T47D (cell line): ENCODE data around the gene PPP1R13L.

ENCODE experiments used
- DNase-seq, 2 experiments: peaks; one replicate each; pipeline versions ENCODE4 v3.0.0 to v3.0.0-alpha.2; 2011 to 2012; ENCODE audit warnings: low read depth in 1 of 2, low spot score in 1 of 2
- JUND ChIP-seq: IDR thresholded peaks from 2 replicates; pipeline ENCODE4 v1.6.1; 2012; ENCODE audit warnings: low read depth
- in situ Hi-C: cut with HindIII; loops from 2 replicates; pipeline ENCODE4 v1.10.0; 2016; ENCODE audit warnings: low sequenced_read_pairs, low pct_unique_long_range_greater_than_20kb

Gene PPP1R13L

DNA sequence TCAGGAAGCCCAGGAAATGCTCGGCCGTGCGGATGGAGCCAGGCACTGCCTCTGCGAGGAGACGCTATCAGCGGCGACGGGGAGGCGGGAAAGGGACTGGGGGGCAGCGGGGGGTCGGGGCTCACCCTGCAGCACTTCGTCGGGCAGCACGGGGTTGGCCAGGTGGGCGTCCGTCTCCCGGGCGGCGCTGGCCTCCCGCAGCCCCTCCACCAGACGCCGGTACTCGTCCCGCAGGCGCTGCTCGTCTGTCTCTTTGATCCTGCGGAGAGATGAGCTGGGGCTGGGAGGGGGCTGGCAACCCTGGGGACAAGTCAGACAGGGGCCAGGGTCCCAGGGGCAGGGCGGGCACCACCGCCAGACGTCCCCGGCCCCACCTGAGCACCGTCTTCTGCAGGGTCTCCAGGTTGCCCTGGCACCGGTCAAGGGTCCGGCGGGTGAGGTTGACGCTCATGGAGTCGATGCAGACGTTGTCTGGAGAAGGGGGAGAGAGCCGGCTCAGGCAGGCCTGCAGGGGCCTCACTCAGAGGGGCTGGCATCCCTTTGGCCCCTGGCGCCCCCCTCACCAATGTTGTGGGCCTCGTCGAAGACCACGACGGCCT lies 40.9 kb downstream of the PPP1R13L start:
- in situ Hi-C loops = no loop called here
- TF ChIP-seq JUND = no peak

DNA sequence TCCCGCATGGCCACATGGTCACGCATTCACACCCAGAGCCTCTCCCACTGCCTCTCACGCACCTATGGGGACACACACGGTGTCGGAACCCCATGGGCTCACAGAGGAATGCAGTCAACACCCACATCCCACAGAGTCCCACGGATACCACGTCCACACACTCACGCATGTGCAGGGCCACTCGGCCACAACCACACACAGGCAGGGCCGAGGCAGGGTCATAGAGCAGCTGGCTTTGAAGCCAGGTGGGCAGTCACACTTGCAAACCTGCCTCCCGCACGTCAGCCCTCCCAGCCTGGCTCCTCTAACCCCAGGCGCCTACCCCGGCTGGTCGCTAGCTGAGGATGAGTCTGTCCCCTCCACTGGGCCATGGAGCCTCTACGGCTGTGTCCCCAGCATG lies 42.6 kb downstream of the PPP1R13L start:
- no peak for TF ChIP-seq JUND
- in situ Hi-C loops = no loop called here
- DNase-seq = no peak

More for the DNA sequence above, 40.9 kb downstream of the PPP1R13L start:
- DNase-seq = no peak

DNA sequence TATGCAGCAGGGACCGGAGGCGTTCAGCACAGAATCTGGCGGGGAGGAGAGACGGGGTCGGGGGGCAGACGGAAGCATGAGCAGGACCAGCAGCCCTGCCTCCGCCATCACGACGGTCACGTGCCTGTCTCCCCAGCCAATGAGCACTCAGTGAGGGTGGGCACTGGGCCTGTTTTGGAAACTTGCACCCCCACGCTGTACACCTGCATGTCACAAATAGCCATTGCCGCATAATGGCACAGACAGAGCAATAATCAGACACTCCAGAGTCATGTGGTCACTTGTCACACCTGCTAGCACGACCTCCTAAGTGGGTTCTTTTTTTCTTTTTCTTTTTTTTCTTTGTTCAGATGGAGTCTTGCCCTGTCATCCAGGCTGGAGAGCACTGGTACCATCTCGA lies 43.3 kb downstream of the PPP1R13L start:
- no peak for DNase-seq

DNA sequence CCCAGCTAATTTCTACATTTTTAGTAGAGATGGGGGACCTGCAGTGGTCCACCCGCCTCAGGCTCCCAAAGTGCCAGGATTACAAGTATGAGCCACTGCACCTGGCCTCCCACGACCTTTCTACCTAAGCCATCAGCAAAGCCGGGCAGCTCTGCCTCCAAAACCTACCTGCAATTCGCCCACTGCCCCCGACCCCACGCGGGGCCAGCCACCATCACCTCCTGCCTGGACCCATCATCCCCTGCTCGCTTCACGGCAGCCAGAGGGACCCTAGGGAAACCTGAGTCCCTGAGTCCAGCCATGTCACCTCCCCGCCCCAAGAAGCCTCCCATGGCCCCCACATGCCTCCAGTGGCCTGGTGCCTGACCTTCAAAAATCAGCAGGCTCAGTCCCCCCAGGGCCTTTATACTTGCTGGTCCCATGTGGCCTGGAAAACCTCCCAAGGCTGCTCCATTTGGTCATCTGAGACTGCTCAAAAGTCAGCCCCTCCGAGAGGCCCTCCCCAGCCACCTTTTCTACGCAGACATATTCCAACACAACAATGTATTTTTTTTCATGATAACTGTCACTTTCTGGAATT lies 46.6 kb downstream of the PPP1R13L start:
- no peak for TF ChIP-seq JUND
- no peak for DNase-seq
- in situ Hi-C loops = no loop called here

More for the DNA sequence above, 43.3 kb downstream of the PPP1R13L start:
- TF ChIP-seq JUND = no peak
- in situ Hi-C loops = no loop called here

DNA sequence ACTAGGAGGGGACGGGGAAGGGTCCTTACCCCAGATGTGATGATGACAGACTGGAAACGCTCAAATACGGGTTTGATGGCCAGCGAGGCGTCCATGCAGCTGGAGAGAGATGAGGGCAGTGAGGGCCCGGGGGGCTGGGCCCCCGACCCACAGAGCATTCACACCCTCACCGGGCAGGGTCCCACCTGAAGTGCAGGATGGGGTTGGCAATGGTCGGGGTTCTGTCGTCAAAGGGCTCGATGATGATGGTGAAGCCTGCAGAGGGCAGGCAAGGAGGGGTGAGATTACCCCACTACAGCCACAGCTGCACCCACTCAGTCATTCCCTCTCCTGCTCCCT lies 47.5 kb downstream of the PPP1R13L start:
- TF ChIP-seq JUND = no peak
- in situ Hi-C loops = no loop called here
- no peak for DNase-seq

DNA sequence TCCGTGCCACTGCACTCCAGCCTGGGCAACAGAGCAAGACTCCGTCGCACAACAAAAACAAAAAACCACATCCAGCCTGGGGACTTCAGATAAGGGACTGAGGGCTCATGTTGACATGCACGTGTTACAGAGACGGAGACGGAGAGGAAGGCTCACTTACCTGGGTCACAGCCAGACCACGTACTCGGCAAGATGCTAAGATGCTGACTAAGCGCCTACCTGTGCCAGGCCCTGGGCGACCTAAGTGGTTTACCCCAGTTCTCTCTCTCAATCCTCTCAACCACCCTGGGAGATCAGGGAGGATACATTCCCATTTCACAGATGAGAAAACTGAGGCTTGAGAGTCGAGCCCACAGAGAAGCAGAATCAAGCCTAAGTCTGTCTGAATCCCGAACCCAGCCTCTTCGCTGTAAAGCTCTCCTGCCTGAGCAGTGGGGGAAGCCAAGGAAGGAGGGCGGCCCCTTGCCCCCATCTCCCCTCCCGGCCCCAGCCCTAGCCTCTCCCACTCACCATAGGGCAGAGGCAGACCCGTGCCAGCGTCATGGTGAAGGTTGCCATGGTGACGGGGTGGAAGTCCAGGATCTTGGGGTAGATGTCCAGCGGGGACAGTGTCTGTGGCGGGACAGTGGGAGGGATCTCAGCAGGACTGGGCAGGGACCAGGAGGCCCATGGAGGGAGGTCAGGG lies 48.0 kb downstream of the PPP1R13L start:
- no peak for TF ChIP-seq JUND
- in situ Hi-C loops = no loop called here
- DNase-seq = no peak

DNA sequence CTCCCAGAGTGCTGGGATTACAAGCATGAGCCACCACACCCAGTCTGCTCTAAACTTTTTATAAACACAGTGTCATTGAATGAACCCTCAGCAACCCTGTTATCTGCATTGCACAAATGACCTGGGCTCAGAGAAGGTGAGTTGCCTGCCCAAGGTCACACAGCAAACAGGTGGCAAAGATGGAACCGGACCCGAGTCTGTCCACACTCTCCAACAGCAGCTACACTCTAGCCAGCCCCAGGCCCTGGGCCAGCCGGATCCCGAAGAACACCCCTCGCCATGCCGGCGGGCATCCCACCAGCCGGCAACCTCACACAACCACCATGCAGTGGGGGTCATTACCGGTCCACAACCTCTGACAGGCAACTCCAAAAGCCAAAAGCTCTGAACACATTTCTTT lies 49.0 kb downstream of the PPP1R13L start:
- no peak for DNase-seq
- in situ Hi-C loops = no loop called here
- TF ChIP-seq JUND = no peak

DNA sequence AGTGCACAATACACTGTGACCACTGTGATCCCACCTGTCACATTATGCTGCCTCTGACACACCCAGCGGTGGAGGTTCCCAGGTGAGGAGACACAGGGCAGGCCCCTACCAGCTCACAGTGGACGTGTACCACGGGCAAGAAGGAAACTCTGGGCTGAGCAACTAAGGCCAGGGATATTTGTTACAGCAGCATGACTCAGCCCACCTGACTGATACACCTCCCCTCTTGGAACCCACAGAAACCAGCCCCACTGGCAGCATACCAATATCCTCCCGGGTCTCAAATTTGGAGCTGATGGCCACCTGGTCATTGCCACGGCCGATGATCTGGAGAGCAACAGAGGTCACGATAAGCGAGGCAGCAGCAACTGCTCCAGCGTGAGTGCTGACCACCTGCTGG lies 49.5 kb downstream of the PPP1R13L start:
- in situ Hi-C loops = no loop called here
- no peak for TF ChIP-seq JUND
- DNase-seq = no peak

DNA sequence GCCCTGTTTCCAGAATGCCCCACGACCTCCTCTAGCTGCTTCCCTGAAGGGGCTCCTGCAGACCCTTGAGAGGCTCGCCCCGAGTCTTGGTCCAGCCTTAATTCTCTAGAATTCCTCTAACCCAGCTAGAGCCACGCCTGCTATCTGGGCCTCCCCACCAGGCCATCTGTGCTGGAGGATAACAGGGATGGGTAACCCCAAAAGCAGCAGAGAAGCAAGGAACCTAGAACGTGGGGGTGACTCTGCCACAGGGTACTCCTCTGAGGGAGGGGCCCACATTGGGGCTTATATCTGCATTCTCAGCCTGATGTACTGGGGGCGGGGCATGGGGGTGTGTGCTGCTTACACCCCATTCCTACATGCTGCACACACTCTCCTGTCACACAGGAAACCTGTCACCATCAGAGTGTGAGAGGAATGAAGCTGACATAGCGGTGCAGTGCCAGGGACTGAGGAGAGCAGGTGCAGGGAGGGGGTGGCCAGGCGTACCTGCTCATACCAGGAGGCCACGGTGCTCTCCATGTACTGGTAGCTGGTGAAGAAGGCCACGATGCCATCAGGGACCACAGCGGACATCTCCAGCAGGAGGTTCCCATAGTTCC lies 50.5 kb downstream of the PPP1R13L start:
- in situ Hi-C loops = no loop called here
- DNase-seq = no peak
- TF ChIP-seq JUND = no peak

DNA sequence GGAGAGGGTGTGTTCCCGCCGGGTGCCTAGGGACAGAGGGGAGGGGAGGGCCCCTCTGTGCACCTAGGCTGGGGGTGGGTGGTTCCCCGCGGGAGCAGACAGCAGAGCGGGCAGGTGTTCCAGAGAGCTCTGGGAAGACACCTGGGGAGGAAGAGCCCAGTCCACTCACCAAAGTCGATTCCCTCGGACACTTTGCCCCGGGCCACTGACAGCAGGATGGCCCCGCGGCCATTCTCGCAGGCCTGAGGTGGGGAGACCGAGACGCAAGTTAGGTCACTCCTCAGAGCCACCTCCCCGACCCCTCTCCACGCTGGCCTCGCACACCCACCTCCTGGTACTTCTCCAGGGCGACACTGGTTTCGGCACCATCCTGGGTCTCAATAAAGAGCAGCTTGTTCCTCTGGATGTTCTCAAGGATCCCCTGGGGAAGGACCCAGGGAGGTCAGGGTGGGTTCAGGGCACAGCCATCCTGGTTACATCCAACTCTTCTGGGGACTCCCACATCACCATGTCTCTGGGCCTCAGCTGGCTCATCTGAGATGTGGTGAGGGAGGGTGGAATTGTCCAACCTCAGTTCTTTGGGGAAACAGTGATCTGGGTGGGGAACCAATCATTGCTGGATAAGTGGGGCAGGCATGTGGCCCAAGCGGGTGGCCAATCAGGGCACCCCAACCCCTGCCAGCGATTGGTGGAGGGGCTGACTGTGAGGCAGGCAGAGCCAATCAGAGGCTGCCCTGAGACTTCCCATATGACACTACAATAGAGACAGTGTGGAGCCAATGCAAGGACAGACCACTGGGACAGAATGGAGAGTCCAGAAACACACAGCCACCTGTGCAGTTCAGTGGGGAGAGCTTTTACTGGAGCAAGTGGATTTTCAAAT lies 51.7 kb downstream of the PPP1R13L start:
- no peak for DNase-seq
- in situ Hi-C loops = no loop called here
- no peak for TF ChIP-seq JUND

DNA sequence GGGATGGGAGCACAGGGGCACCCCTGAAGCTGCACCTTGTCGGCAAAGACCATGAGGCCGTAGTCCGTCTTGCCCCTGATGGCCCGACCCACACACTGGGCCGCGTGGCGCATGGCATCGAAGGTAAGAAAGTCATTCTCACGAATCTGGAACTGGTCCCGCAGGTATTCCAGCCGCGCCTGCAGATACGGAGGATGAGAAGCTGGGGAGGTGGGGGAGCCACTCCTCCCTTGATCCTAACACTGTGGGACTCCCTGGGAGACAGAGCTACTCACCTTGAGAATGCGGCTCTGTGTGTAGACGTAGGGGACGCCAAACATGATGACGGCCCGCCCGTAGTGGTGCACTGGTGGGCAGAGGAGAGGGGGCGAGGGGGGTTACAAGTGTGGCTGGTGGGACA lies 52.4 kb downstream of the PPP1R13L start:
- TF ChIP-seq JUND = no peak
- DNase-seq = no peak
- in situ Hi-C loops = no loop called here

DNA sequence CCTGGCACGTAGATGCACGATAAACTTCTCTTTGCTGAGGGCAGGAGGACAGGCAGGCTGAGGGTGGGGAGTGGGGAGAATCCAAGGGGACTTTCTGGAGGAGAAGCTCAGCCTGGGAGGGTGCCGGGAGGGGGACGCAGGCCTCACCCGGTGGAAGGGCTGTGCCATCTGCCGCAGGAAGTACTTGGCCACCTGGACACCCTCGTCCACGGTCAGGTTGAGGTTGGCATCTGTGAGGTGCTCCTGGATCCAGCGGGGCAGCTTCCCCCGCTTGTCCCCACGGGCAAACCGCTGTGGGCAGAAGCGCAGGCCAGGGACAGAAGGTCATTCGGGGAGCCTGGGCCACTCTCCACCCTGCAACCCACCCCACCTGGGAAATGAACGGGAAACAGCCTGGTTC lies 52.8 kb downstream of the PPP1R13L start:
- DNase-seq = no peak
- in situ Hi-C loops = no loop called here
- no peak for TF ChIP-seq JUND
